ENCODE results near the gene KRT9. TPM values are rescaled to one million over a fixed set of nuclear protein-coding genes. Genes with fewer than 3 reads are reported as not detected.
A peak's percentile ranks its signal among the peaks of the same experiment; 100 is the strongest.
"Not testable (repeated sequence)": the region's sequence is repeated elsewhere in the genome, so short reads cannot be mapped to it uniquely, and the experiment has no call there.

Gene KRT9
- total RNA-seq, 4 donors from 2014 or later, result not detected

- ATAC-seq (ENCODE audit: low FRiP score) (no peak), DNase-seq (ENCODE audit: low spot score) (no peak)
- no peak for TF ChIP-seq CTCF (IDR thresholded peaks at IDR 0.05)
Measured at GRCh38 chr17:41610965-41611640, 39.2 kb upstream of the KRT9 start.

- not testable (repeated sequence) for ATAC-seq (ENCODE audit: low FRiP score); DNase-seq (ENCODE audit: low spot score)
Measured at GRCh38 chr17:41610061-41610517, 38.2 kb upstream of the KRT9 start.

- ATAC-seq (ENCODE audit: low FRiP score); DNase-seq (ENCODE audit: low spot score): not testable (repeated sequence)
Measured at GRCh38 chr17:41606930-41607329, 35.1 kb upstream of the KRT9 start.

GRCh38 chr17:41602524-41602923, 30.7 kb upstream of the KRT9 start:
- TF ChIP-seq CTCF (IDR thresholded peaks at IDR 0.05), result no peak
- no peak for ATAC-seq (ENCODE audit: low FRiP score)
- DNase-seq (ENCODE audit: low spot score), result no peak

GRCh38 chr17:41600318-41600717, 28.5 kb upstream of the KRT9 start:
- TF ChIP-seq CTCF (IDR thresholded peaks at IDR 0.05), result no peak
- DNase-seq (ENCODE audit: low spot score), result no peak
- ATAC-seq (ENCODE audit: low FRiP score), result no peak

GRCh38 chr17:41599680-41600079, 27.8 kb upstream of the KRT9 start:
- no peak for ATAC-seq (ENCODE audit: low FRiP score)
- DNase-seq (ENCODE audit: low spot score), result no peak
- TF ChIP-seq CTCF (IDR thresholded peaks at IDR 0.05), result no peak

- TF ChIP-seq CTCF (IDR thresholded peaks at IDR 0.05), result no peak
- DNase-seq (ENCODE audit: low spot score) (no peak), ATAC-seq (ENCODE audit: low FRiP score) (peak; percentile 44)
Measured at GRCh38 chr17:41595585-41595984, 23.7 kb upstream of the KRT9 start.

GRCh38 chr17:41594363-41594915, 22.6 kb upstream of the KRT9 start:
- no peak for TF ChIP-seq CTCF (IDR thresholded peaks at IDR 0.05)
- DNase-seq (ENCODE audit: low spot score), result no peak
- no peak for ATAC-seq (ENCODE audit: low FRiP score)
